ENCODE results near the gene IP6K3. TPM values are rescaled to one million over a fixed set of nuclear protein-coding genes. Genes with fewer than 3 reads are reported as not detected.
A peak's percentile ranks its signal among the peaks of the same experiment; 100 is the strongest.

Gene IP6K3
- total RNA-seq, 1 experiment from 2014 or later = 88.2 TPM

- no peak for DNase-seq (ENCODE audit: low read depth)
These were observed 55.1 kb downstream of the IP6K3 start for GRCh38 chr6:33691456-33692077.

DNA sequence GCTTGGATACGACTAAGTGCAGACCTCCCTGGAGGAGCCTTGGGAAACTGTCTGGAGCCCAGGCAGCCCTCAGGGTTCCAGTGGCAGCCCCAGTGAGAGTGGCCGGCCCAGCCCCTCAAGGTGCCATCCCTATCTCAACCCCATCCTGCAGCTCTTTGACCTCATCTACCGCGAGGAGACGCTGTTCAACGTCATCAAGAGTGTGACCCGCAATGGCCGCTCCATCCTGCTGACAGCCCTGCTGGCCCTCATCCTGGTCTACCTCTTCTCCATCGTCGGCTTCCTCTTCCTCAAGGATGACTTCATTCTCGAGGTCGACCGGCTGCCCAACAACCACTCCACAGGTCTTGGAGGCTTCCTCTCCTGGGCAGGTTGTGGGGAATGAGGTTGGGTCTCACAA lies 55.9 kb downstream of the IP6K3 start:
- no peak for DNase-seq (ENCODE audit: low read depth)

DNA sequence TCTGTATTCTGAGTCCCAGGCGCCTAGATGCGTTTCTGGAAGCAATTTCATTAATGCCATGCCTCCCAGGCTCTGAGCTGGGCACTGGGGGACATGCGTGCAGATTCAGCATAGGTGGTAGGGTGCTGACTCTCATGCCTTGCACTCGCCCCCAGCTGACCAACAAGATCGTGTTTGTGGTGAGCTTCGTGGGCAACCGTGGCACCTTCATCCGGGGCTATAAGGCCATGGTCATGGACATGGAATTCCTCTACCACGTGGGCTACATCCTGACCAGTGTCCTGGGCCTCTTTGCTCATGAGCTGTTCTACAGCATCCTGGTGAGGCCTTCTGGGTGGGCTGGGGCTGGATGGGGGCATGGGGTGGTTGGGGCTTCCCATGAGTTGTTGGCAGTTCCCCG lies 56.8 kb downstream of the IP6K3 start:
- peak; percentile 35 for DNase-seq (ENCODE audit: low read depth)

DNA sequence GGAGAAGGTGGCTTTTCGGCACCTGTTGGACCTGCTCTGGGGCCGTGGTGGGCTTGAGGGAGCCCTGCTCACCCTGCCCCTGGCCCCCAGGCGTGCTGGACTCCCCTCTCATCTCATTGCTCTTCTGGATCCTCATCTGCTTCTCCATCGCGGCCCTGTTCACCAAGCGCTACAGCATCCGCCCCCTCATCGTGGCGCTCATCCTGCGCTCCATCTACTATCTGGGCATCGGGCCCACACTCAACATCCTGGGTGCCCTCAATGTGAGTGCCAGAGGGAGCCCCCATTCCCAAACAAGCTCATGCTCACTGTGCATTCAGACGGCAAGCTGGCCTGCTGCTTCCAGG lies 57.6 kb downstream of the IP6K3 start:
- no peak for DNase-seq (ENCODE audit: low read depth)

- DNase-seq (ENCODE audit: low read depth) = no peak
These were observed 58.1 kb downstream of the IP6K3 start for GRCh38 chr6:33688451-33689147.

GRCh38 chr6:33688006-33688405 lies 58.7 kb downstream of the IP6K3 start:
- no peak for DNase-seq (ENCODE audit: low read depth)

DNA sequence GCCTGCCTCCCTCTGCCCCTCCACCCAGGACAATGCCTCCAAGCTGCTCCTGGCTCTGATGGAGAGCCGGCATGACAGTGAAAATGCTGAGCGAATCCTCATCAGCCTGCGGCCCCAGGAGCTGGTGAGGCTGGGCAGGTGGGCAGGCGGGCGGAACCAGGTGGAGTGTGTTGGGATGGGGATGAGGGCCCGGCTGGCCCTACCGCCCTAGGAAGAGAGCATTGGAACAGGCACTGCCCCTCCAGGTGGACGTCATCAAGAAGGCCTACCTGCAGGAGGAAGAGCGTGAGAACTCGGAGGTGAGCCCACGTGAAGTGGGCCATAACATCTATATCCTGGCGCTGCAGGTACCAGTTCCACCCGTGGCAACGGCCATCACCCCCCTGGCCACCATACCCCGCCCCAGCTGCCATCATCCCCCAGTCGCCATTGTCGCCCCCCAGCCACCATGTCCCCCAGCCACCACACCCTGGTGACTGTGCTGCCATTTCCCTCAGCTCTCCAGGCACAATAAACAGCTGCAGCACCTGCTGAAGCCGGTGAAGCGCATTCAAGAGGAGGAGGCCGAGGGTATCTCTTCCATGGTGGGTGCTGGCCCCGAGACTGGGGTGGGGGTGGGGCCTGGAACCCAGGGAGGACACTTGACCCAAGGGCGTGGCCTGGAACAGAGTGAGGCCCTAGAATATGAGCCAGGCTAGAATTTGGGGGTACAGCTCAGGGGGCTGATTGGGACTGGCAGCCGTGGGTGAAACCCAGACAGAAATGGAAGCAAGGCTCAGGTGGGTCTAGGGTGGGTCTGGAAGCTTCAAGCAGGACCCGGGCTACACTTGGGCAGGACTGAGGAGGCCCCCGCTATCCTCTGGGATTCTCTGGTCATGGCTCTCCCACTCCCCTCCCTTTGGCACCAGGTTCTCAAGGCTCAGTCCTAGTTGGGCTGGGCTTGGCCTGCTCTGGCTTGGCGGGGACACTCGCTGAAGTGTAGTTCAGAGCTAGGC lies 59.4 kb downstream of the IP6K3 start:
- no peak for DNase-seq (ENCODE audit: low read depth)

DNA sequence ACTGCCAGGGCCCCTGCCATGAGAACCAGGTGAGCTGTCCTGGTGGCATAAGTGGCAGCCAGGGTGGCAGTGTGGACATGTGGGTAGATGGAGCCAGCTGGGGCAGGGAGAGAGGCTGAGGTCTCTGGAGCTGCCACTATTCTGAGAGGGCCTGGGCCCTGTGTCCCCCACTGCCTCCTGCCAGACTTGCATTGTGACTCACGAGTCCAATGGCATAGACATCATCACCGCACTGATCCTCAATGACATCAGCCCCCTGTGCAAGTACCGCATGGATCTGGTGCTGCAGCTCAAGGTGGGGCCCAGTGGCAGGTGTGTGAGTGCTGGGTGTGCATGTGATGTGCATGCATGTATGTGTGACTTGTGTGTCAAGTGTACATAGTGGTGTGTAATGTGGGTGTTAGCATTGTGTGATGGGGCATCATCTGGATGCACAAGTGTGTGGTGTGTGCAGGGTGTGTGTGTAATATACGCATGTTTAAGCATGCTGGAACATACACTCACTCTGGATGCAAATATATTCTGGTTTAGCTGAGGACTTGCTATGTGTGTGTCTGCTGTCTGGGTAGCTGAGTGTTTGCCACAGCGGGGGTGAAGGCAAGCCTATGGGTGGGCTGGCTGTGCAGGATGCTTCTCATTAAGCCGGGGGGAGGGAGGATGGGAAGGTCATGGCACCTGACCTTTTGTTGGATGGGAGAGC lies 60.3 kb downstream of the IP6K3 start:
- DNase-seq (ENCODE audit: low read depth) = no peak

DNA sequence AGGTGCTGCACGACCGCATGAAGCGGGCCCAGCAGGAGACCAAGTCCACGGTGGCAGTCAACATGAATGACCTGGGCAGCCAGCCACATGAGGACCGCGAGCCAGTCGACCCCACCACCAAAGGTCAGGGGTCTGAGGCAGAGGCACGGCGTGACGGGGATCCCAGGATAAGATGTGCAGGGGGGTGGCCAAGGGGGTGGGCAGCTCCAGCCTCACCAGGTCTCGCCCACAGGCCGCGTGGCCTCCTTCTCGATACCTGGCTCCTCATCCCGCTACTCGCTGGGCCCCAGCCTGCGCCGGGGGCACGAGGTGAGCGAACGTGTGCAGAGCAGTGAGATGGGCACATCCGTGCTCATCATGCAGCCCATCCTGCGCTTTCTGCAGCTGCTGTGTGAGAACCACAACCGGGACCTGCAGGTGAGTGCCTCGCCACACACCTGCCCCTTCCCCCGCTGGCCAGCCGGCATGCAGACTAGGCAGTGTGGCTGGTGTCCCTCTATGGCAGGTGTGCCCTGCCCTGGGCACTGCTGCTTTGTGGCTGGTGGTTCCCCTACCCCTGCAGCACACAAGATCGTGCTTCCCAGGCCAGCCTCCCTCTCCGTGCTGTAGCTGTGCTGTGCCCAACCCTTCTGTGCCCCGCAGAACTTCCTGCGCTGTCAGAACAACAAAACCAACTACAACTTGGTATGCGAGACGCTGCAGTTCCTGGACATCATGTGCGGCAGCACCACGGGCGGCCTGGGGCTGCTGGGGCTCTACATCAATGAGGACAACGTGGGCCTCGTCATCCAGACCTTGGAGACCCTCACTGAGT lies 61.1 kb downstream of the IP6K3 start:
- DNase-seq (ENCODE audit: low read depth) = no peak

GRCh38 chr6:33684983-33685382 lies 61.7 kb downstream of the IP6K3 start:
- DNase-seq (ENCODE audit: low read depth) = no peak

DNA sequence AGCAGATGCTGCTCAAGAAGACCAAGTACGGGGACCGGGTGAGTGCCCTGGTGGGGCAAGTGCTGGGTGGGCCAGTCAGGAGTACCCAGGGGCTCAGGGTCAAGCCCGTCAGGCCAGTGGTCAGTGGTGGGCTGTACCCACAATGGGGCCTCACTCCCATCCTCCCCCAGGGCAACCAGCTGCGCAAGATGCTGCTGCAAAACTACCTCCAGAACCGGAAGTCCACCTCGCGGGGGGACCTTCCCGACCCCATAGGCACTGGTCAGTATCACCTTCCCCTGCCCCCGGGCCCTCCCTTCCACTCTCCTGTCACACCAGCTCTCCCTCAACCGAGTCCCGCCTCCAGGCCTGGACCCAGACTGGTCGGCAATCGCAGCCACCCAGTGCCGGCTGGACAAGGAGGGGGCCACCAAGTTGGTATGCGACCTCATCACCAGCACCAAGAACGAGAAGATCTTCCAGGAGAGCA lies 62.2 kb downstream of the IP6K3 start:
- no peak for DNase-seq (ENCODE audit: low read depth)

- DNase-seq (ENCODE audit: low read depth) = no peak
These were observed 62.9 kb downstream of the IP6K3 start for GRCh38 chr6:33683576-33684427.

- DNase-seq (ENCODE audit: low read depth) = no peak
These were observed 63.6 kb downstream of the IP6K3 start for GRCh38 chr6:33683051-33683571.

DNA sequence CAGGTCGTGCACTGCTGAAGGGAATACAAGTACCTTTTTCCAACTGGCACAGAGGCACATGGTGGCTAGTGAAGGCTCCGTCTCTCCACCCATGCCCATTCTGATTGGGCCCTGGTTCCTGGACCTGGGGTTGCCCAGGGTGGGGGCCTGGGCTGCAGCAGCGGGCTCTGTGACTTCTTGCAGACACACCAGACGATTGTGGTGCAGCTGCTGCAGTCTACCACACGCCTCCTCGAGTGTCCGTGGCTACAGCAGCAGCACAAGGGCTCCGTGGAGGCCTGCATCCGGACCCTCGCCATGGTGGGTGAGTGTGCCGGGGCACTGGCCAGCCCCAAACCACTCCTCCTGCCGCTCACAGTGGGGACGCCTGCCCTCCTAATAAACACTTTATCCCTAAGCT lies 64.4 kb downstream of the IP6K3 start:
- no peak for DNase-seq (ENCODE audit: low read depth)

DNA sequence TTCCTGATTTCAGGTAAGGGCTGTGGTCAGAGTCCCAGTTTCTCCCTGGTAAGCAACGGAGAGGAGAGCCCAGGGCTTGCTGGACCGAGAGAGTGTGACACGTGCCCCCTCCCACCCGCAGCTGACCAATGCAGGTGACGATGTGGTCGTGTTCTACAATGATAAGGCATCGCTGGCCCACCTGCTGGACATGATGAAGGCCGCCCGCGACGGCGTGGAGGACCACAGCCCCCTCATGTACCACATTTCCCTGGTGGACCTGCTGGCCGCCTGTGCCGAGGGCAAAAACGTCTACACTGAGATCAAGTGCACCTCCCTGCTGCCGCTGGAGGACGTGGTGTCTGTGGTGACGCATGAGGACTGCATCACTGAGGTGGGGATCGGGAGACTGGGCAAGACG lies 66.9 kb downstream of the IP6K3 start:
- DNase-seq (ENCODE audit: low read depth) = no peak

GRCh38 chr6:33678932-33679490 lies 67.7 kb downstream of the IP6K3 start:
- DNase-seq (ENCODE audit: low read depth) = no peak

DNA sequence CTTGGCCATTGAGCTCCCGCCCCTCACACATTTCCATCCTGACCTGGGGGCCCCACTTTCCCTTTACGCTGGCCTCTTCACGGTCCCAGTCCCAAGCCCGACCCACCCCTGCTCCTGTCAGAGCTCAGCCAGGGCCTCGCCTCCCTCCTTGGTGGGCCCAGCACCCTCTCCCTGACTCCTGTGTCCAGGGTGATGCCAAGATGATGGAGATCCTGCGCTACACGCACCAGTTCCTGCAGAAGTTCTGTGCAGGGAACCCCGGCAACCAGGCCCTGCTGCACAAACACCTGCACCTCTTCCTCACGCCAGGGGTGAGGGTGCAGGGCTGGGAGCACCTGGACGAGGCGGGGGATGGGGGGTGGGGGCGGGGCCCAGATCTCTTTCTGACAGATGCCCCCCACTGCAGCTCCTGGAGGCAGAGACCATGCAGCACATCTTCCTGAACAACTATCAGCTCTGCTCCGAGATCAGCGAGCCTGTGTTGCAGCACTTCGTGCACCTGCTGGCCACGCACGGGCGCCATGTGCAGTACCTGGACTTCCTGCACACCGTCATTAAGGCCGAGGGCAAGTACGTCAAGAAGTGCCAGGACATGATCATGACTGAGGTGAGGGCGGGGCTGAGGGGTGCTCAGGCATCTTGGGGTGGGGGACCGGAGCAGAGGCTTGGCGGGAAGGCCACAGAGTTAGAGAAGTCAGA lies 68.3 kb downstream of the IP6K3 start:
- no peak for DNase-seq (ENCODE audit: low read depth)

DNA sequence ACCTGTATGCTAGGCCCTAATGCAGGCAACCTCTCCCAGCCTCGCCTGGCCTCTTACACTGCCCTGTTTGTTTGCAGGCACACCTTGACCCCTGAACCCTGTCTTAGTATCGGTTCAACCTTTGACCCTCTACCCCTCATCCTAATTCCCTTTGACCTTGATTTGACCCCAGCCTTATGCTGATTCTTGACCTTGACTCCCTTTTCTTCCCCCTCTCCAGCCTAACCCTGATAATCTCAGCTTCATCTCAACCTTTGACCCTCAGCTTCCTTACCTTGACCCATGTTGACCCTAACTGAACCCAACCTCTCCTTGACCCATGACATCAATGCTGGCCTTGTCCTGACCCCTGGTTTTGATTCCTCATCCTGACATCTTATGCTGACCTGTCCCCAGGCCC lies 69.0 kb downstream of the IP6K3 start:
- no peak for DNase-seq (ENCODE audit: low read depth)
